GM21786 (cell line): ENCODE data around the gene FBXL7.

ENCODE experiments used
- ATAC-seq: cut with Tn5 transposase; IDR thresholded peaks from one replicate; pipeline ENCODE4 v1.9.1; 2021; ENCODE audit not compliant: unreplicated experiment

FBXL7 gene

DNA sequence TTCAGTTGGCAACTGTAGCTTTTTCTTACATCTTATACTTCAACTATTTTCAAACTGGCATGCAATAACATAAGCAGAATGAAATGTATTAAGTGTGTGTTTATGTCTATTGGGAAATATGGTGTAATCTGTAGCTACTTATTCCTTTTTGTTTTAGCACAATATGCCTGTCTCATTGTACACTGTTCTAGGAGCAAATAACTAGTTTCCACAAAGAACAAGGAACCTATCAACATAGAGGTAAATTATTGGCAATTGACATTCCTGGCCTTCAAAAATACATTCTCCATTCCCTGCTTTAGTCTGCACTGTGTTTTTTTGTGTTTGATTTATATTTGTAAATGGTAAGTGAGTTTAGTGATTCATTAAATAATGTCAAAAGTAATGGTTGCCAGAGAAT, 75.7 kb downstream of the FBXL7 start:
- ATAC-seq = no peak

DNA sequence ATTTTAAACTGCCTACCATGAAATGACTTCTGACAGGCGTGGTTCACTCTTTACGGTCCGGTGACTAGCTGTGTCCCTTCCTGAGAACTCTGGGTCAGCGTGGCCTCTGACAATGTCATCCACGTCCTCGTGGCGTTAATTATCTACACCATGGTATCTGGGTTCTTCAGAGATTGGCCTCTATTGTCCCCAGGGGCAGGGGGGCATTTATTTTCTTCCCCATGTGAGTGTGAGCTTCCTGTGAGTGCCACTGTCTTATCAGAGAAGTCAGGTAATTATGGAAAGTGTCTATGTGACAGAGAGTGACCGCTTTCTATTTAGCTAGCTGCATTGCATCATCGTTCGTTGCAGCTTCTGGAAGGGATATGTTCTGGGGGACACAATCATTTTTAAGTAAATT, 77.2 kb downstream of the FBXL7 start:
- ATAC-seq = no peak

DNA sequence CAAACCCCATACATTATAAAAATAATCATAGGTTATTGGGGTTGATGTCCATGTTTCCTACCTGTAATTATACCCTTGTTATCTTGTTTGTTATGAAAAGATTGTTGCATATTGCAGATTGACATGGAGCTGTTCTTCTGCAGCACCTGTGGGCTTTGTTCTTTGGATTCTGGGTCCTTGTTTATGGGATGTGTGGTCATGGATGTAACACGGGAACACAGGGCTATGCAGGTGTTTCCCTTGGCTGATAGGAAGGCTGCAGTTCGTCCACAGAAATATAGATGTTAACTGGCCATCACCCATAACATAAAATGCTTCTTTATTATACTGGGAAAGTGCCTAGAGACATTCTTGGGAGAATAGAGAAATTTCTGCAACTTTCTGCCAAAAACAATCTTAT, 77.9 kb downstream of the FBXL7 start:
- no peak for ATAC-seq

DNA sequence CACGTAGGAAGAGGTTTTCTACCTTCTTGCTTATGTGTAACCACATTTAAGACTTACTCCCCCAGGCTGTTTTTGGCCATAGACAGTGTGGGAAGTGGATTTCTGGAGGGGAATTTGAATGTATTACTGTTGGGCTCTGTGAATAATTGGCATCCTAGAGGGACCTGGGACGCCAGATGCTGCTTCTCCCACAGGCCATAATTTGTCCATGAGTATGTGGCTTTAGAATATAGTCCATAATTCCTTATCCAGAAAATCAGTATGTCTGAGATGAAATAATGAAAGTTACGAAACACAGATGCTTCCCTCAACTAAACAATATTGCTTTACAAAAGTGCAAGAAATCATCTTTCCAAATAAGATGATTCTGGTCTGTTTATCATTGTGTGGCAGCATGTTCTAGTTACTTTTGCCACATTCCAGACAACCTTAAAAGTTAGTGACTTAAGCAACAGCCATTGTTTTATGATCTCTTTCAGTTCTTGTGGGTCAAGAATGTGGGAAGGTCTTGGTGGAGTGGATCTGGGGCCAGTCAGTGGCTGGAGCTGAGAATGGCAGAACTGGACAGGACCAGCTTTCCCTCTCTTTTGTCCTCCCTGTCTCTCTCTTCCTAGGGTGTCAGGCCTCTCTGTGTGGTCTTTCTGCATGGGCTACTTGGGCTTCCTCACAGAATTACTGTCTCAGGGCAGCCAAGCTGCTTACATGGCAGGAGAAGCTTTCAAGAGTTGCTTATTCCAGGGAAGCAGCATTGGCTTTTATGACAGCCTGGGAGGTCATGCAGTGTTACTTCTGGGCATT, 79.4 kb downstream of the FBXL7 start:
- ATAC-seq = no peak

DNA sequence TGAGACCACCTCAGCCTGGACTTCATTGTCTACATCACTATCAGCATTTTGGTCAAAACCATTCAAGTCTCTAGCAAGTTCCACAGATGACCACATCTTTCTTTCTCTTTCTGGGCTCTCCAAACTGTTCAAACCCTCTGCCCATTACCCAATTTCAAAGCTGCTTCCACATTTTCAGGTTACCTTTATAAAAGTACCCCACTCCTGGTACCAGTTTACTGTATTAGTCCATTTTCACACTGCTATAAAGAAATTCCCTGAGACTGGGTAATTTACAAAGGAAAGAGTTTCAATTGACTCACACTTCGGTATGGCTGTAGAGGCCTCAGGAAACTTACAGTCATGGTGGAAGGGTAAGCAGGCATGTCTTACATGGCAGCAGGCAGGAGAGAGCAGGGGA, 84.5 kb downstream of the FBXL7 start:
- ATAC-seq = no peak

DNA sequence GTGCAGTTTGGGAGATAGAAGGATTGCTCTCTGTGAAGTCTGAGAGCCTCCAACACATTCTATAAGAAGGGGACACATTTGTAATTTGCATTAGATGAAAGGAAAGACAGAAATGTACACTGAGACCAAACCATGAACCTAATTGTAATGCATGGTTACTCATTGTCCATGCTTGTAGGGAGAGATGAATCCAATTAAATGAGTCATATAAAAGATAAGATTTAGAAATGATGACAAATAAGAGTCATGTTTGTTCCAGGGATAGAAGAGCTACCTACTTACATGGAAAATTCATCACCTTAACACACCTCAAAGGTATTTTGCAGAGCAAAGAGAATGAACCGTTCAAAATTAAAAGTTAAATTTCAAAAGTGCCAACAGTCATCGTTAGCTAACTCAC, 85.1 kb downstream of the FBXL7 start:
- no peak for ATAC-seq

DNA sequence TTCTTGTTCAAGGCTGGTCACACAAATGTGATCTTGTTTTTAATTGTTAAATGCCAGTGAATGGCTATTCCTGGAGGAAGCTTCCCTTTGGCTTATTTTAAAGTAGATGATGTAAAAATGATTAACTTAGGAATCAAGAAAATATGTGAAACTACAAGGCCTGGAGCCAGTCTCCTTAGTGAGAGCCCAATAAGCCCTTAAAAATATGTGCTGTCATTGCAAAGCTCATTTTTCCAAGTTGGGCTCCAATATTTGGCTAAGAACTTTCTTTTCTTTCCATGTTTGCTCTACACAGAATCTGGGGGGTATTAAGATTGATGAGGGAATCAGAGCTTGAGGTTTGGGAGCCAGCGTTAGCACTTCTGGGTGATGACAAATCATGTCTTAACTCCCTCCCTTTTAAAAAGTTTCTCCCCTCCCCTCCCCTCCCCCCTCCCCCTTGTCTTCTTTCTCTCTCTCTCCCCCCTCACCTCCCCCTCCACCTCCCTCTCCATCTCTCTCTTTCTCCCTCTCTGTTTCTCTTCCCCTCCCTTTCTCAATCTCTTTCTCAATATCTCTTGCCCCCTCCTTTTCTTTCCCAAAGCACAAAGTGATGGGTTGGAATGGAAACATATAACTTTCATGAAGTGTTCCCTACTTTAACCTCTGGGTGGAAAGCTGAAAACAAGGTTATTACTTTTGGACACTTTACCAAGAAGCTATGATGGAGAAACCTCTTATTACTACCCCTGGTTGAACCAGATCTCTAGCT, 86.0 kb downstream of the FBXL7 start:
- ATAC-seq = no peak

DNA sequence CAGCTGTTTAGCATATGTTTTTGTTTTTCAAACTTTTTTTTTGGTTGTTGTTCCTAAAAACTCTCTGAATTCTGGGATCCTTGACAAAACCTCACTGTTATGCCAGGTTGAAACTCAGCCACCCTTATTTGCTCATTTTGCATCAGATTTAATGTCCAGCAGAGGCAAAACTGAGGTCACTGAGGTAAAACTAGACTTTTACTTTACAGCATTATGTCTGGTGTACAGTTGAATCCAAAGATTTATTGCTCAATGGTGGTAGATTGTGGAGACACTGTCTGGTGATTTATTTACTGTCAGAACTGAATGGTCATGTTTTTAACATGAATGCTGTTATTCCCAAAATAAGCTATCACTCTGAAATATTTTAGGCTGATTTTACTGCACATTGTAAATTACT, 87.9 kb downstream of the FBXL7 start:
- ATAC-seq = no peak

DNA sequence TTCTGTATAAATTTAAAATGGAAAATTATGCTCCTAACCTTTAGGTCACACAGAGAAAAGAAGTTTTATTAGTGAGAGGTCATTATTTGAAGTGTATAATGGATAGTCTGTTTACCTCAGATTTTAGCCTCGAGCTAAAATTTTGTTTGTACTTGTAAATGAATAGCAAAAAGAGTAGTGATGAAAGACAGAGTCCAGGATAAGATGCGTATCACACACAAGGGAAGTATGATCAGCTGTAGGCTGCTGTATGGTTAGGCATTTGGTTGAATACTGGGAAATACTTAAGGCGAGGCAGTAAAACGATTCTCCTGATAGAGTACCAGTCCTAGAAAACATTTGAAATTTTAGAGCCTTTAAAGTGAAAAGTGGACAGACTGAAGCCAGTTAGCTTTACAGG, 92.7 kb downstream of the FBXL7 start:
- ATAC-seq = no peak

DNA sequence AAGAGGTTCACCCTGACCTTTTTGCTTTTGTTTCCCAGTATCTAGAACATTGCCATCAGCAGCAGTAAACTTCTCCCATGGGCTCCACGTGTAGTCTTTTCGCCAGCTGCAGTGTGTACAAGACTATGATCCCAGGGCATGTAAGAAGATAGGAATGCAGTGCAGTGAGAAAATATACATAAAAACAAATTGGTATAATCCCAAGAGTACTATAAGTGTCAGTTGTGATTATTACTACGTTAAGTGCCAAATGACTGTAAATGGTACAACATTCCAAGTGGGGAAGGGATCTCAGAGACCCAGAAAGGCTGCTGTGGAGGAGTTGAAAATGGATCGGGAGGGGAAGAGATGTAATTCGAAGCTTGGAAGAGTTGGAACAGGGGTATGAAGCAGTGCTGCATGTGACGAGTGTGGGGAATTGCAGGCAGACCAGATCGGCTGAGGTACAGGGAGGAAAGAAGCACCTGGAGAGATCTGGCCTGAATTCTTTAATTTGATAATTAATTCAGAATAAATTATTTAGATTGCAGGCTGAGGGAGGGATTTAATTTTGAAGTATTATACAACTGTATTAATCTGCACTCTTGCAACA, 95.1 kb downstream of the FBXL7 start:
- no peak for ATAC-seq

DNA sequence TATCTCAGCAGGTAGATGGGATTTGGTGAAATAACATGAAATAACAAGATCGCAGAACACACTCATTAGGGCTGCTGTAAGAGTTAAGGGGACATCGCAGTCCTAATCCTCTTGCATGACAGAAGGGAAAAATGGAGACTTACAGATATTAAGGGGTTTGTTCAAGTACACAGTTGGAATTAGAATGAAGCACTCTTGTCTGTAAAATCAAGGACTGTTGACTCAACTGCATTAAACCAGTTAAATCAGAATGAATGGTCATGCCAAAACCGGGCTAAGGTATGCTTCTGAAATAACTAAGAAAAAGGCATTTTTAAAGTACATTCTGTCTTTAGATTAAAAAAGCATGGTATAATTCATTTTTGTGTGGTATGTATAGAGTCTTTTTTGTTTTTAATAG, 95.9 kb downstream of the FBXL7 start:
- no peak for ATAC-seq

DNA sequence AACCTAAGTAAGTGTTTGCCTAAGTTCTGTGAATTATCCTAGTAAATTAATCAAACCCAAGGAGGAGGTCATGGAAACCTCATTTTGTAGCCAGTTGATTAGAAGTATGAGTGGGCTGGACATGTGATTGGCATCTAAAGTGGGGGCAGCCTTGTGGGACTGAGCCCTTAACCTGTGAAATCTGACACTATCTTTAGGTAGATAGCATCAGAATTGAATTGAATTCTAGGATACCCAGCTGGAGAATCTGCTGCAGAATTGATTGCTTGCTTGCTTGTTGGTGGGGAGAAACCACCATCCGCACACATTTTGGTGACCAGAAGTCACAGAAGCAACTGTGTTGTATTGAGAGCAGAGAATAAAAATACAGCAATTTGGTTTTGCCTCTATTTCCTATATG, 97.0 kb downstream of the FBXL7 start:
- ATAC-seq = no peak

DNA sequence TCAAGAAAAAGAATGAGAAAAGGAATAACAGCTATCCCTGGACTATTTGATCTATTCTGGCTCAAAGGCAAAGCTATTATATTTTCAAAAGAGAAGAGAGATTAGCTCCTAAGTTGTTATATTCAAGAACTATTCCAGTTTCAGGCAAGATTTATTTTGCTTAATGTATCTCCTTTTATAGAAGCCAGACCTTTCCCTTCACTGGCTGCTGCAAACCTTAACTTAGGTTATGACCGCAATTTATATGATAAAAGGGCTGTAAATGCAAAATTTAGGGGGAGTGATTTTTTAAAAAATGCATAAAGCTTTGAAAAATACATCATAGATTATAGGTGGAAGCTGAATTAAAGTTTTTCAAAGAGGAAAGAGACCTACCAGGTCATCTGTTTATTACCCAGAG, 97.8 kb downstream of the FBXL7 start:
- ATAC-seq = no peak

DNA sequence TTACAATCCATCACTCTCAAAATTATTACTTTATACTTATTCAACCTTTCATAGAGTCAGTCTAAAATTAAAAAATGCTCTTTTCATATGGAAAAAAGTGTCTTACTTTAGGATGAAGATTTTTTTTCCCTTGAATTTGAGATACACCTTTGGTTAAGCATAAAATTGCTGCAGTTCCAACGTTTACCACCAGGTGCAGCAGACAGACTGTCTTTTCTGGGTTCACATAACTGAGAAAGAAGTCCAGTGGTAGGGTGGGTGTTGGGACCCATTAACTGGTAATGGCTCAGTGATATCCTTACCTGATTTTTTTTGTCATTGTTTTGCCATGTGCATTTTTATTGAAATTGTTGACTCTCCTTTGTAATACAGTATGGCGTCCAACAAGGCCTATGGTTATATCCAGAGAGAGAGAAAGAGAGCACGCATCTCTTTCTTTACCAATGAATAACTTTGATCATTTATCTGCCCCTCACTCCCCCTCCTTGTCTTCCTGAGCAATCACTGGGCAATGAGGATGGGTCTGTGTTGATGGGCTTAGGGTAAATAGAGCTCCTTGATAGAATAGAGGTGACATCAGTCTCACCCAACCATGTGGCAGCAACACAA, 98.4 kb downstream of the FBXL7 start:
- no peak for ATAC-seq

DNA sequence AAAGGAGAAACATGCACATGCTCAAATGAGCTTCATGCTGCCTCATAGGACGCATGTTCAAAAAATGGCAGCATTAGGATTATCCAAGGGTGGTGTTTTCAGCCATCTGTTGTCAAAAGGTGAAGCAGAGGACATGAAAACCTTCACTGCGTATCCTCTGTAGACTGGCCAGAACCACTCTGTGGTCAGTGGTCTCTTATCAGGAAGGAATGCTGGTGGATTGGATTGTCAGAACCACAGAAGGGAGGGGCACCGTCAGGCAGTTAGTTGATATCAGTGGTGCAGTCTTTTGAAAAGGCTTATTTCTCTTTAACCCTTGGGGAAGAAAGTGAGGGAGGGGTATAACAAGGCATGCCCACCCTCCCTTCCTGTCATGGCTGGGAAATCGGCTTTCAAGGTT, 100.1 kb downstream of the FBXL7 start:
- ATAC-seq = no peak

DNA sequence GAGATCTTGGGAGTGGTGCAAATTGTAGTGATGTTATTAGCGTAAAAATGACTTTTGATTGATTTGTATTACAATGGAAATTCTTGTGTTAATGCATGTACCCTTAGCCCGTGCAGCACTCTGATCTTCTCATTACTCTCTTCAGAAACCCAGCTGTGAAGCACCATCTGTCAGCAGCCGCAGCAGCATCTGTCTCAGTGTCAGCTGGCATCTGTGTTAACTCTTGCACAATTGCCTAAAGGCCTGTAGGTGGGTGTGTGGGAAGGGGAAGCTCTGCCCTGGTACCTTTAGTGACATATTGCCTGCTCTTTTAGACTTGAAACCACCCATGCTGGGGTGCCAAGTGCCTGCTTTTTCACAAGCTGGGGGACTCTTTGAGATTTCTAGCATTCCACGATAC, 101.3 kb downstream of the FBXL7 start:
- ATAC-seq = no peak

DNA sequence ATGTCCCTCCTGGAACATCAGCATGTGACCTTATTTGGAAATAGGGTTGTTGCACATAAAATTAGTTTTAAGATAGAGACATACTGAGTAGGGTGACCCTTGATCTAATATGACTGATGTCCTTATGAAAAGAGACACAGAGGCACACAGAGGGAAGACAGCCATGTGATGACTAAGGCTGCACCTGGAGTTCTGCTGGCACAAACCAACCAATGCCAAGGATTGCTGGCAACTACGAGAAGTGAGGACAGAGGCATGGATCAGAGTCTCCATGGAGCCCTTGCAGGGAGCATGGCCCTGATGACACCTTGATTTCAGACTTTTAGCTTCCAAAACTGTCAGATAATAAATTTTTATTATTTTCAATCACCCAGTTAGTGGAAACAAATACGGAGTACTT, 101.9 kb downstream of the FBXL7 start:
- no peak for ATAC-seq

DNA sequence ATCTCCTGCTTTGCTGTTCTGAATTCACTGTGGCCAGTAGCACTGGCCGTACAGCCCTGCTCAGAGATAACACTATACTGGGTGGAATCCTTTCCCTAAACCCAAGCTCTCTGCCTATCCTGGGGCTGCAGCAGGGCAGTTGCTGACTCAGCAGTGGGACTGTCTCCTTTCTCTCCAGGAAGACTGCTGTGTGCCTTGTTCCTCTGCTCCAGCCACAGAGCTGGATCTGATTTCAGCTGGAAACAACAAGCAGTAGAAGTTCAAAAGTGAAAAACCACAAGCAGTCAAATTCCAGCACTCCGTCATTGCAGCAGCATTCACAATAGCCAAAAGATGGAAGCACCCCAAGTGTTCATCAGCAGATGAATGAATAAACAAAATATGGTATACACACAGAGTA, 105.0 kb downstream of the FBXL7 start:
- ATAC-seq = no peak

DNA sequence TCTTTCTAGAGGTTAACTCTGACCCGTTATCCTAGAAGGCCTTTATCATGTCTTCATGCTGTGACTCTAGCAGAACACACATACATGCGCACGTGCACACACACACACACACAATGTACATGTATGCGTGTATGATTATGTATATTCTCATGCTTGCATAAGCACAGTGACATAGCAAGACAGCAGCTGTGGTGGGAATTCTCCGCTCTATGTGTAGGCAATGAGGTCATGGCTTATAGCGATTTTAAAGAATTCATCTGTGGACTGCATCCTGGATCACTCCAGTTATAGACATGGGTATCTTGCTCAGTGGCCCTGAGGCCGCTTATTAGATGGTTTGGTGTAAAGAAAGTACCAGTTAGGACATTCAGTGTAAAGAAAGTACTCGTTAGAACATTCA, 106.2 kb downstream of the FBXL7 start:
- ATAC-seq = no peak

DNA sequence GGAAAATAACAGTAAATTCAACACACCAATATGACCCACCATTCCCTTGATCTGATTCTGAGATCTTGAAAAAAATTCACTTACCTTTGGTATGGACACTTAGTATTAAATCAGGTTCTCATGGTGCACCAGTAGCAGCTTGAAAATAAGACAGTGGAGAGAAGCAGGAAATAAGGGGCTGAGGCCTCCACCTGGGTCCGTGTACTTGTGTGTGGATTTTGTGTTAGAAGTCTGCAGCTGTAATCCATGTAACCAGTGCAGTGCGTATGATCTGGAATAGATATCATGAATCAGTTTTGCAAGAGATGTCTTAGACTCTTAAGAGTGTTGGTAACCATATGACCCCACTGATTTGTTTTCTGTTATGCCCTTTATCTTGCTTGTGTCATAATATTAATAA, 107.1 kb downstream of the FBXL7 start:
- ATAC-seq = no peak

DNA sequence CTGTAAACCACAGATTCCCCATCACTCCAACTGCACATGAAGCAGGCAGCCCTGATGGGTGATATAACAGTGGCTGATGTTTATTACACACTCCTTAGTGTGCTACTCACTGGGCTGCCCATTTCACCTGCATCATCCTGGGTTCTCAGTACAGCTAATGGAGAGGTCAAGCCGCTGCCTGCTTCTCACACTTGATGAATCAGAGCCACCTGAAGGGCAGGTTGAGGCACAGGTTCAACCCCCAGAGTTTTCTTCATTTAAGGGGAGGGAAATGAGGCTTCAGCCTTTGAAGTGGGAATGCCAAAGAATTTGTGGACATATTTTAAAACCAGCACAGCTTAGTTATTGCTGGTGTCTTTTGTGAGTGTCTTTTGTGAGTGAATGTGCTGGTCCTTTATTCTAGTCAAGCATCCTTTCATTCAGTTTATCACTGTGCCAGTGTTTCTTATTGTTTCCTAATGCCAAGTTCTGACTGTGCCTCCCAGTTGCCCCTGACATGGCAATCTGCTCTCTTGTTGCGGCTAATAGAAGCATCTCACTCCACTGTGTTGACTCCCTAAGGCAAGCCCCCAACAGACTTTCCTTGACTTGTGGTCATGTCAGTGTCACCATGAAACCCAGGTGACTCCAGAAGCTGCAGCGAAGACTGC, 109.2 kb downstream of the FBXL7 start:
- no peak for ATAC-seq
